SK-N-SH (cell line): Measurements from ENCODE around the gene TMEM163. TPM values are rescaled to one million over a fixed set of nuclear protein-coding genes. Genes with fewer than 3 reads are reported as not detected.

ENCODE experiments used
- CTCF ChIA-PET: fragments of 300-600, 350-600 bp; formaldehyde crosslinking; extraction: SDS; loops from one replicate; lab custom pipeline; 2021; lab: Yijun Ruan, JAX
- POLR2A ChIA-PET: fragments of 350-600 bp; sonication (Branson Sonifier 250); formaldehyde crosslinking; extraction: SDS; loops from one replicate; lab custom pipeline; 2020; ENCODE audit warnings: antibody characterized with exemption, inconsistent platforms; lab: Yijun Ruan, JAX
- DNase-seq: peaks from one replicate; pipeline ENCODE4 v3.0.0; 2012
- H2AFZ ChIP-seq: fragments of 200-600 bp; sonication (generic); 2 replicates; pipeline ENCODE4 v1.8.1; 2016; ENCODE audit warnings: antibody characterized with exemption, mild to moderate bottlenecking, low read depth
- H3F3A ChIP-seq: fragments of 200-600 bp; sonication (generic); replicated peaks from 2 replicates; pipeline ENCODE3; 2016; ENCODE audit warnings: antibody characterized with exemption, mild to moderate bottlenecking; ENCODE audit not compliant: insufficient read depth
- H3K27ac ChIP-seq, 2 experiments: fragments of 200-500 bp in 1 of 2; fragments of 200-600 bp in 1 of 2; sonication (Bioruptor generic) in 1 of 2; sonication (generic), shearing (Covaris generic) in 1 of 2; 2 replicates each; pipeline versions ENCODE4 v1.5.1 to v1.6.1; 2014 to 2016; ENCODE audit warnings: low read depth in 2 of 2, inconsistent platforms in 1 of 2, low read length in 1 of 2, mild to moderate bottlenecking in 1 of 2, mixed read lengths in 1 of 2
- H3K27me3 ChIP-seq: fragments of 200-600 bp; sonication (generic), shearing (Covaris generic); 2 replicates; pipeline ENCODE4 v1.6.1; 2016; ENCODE audit warnings: mixed run types; ENCODE audit not compliant: insufficient read depth
- H3K36me3 ChIP-seq, 2 experiments: fragments of 200-500 bp in 1 of 2; fragments of 200-600 bp in 1 of 2; sonication (Bioruptor generic) in 1 of 2; sonication (generic) in 1 of 2; replicated peaks in 1 of 2; 2 replicates each; pipeline versions ENCODE3 to v1.5.1; 2014 to 2016; ENCODE audit warnings: low read length in 1 of 2, mild to moderate bottlenecking in 1 of 2; ENCODE audit not compliant: insufficient read depth in 2 of 2, control insufficient read depth in 1 of 2
- H3K4me1 ChIP-seq, 2 experiments: fragments of 200-500 bp in 1 of 2; fragments of 200-600 bp in 1 of 2; sonication (Bioruptor generic) in 1 of 2; sonication (generic), shearing (Covaris generic) in 1 of 2; 2 replicates each; pipeline versions ENCODE4 v1.5.1 to v1.6.1; 2014 to 2016; ENCODE audit warnings: low read depth in 1 of 2, low read length in 1 of 2, mixed run types in 1 of 2; ENCODE audit not compliant: insufficient read depth in 2 of 2, control insufficient read depth in 1 of 2
- H3K4me2 ChIP-seq: fragments of 200-600 bp; sonication (generic), shearing (Covaris generic); 2 replicates; pipeline ENCODE4 v1.6.1; 2017; ENCODE audit warnings: mixed run types
- H3K4me3 ChIP-seq, 2 experiments: fragments of 200-500 bp in 1 of 2; fragments of 200-600 bp in 1 of 2; sonication (Bioruptor generic) in 1 of 2; sonication (generic), shearing (Covaris generic) in 1 of 2; 2 replicates each; pipeline versions ENCODE4 v1.5.1 to v1.8.1; 2014 to 2016; ENCODE audit warnings: low read depth in 2 of 2, inconsistent platforms in 1 of 2, low read length in 1 of 2, mild to moderate bottlenecking in 1 of 2, mixed read lengths in 1 of 2, moderate library complexity in 1 of 2
- H3K79me2 ChIP-seq: fragments of 200-600 bp; sonication (generic); 2 replicates; pipeline ENCODE4 v1.8.1; 2017; ENCODE audit warnings: mild to moderate bottlenecking; ENCODE audit not compliant: insufficient read depth
- H3K9ac ChIP-seq: fragments of 200-600 bp; sonication (generic); 2 replicates; pipeline ENCODE4 v1.6.1; 2017; ENCODE audit warnings: mixed run types
- H3K9me2 ChIP-seq: fragments of 200-600 bp; sonication (generic); 2 replicates; pipeline ENCODE4 v1.6.1; 2017; ENCODE audit warnings: mixed run types
- H3K9me3 ChIP-seq: fragments of 200-600 bp; sonication (generic); 2 replicates; pipeline ENCODE4 v1.6.1; 2017; ENCODE audit warnings: mixed run types, mild to moderate bottlenecking, moderate library complexity
- H4K20me1 ChIP-seq: fragments of 200-600 bp; sonication (generic); 2 replicates; pipeline ENCODE4 v1.6.1; 2017; ENCODE audit warnings: mild to moderate bottlenecking, mixed run types; ENCODE audit not compliant: insufficient read depth
- EP300 ChIP-seq, 2 experiments: IDR thresholded peaks; 2 replicates each; pipeline versions ENCODE4 v1.4.0 to v1.6.1; 2012; ENCODE audit warnings: borderline replicate concordance in 1 of 2, low read depth in 1 of 2, low read length in 1 of 2
- FOSL2 ChIP-seq: IDR thresholded peaks from 2 replicates; pipeline ENCODE4 v1.4.0; 2012; ENCODE audit warnings: low read depth, mild to moderate bottlenecking, moderate library complexity, borderline replicate concordance
- GABPA ChIP-seq: IDR thresholded peaks from 2 replicates; pipeline ENCODE4 v1.4.0; 2012; ENCODE audit warnings: low read depth, mild to moderate bottlenecking
- GATA2 ChIP-seq: sonication (generic); formaldehyde crosslinking; IDR thresholded peaks from 2 replicates; pipeline ENCODE4 v1.5.0; 2020; ENCODE audit warnings: mild to moderate bottlenecking, missing genetic modification reagents
- MXI1 ChIP-seq: IDR thresholded peaks from 2 replicates; pipeline ENCODE4 v1.6.1; 2012; ENCODE audit warnings: mild to moderate bottlenecking, low read depth, low read length, improper control_type of control experiment
- TEAD4 ChIP-seq: IDR thresholded peaks from 2 replicates; pipeline ENCODE4 v1.4.0; 2012; ENCODE audit warnings: mild to moderate bottlenecking, borderline replicate concordance; ENCODE audit not compliant: insufficient read depth
- YY1 ChIP-seq: IDR thresholded peaks from 2 replicates; pipeline ENCODE4 v1.4.0; 2012; ENCODE audit warnings: low read depth, mild to moderate bottlenecking
- WGBS: methylation state at CpG from one replicate; pipeline ENCODE4 v1.1.6; 2017; ENCODE audit warnings: low lambda C conversion rate; 5-methylcytosine and 5-hydroxymethylcytosine counted together
- polyA plus RNA-seq, 3 experiments: library from polyadenylated mRNA; depleted of rRNA; stranded (reverse); fragments of >200 nt; gene quantifications; 2 replicates each; pipeline ENCODE4 v1.2.3, GENCODE V29; 2012
- TF ChIP-seq, protein P1 (sequence below): IDR thresholded peaks from 2 replicates; pipeline ENCODE4 v1.4.0; 2012; ENCODE audit warnings: low read depth, borderline replicate concordance
- TF ChIP-seq, protein P2 (sequence below): IDR thresholded peaks from 2 replicates; pipeline ENCODE4 v1.4.0; 2012; ENCODE audit warnings: low read depth
- TF ChIP-seq, protein P3 (sequence below): fragments of 150-350 bp; IDR thresholded peaks from 2 replicates; pipeline ENCODE4 v1.6.1; 2016; ENCODE audit warnings: mild to moderate bottlenecking, low read depth, low read length

The TMEM163 gene
- polyA plus RNA-seq, 1 of the 3 experiments (the other 2 are of a cell fraction): not detected

DNA sequence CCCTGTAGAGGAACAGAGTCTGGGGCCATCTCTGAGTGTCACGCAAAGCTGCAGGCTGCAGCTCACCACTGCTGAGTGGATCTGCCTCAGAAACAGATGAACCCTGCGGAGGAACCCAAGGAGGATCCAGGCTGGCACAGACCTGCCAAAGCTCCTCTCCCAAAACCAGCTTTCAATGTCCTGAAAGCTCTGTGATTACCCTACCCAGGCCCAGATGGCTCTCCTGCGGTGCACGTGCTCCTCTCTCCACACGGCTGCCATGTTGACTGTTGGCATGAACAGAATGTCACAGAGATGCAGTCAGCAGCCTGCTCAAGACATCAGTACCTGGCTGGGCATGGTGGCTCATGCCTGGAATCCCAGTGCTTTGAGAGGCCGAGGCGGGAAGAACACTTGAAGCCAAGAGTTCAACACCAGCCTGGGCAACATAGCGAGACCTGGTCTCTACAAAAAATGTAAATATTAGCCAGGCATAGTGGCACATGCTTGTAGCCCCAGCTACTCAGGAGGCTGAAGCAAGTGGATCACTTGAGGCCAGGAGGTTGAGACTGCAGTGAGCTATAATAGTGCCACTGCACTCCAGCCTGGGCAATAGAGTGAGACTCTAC is 248.1 kb downstream of the TMEM163 start (continued):
- TF ChIP-seq, protein P1, sequence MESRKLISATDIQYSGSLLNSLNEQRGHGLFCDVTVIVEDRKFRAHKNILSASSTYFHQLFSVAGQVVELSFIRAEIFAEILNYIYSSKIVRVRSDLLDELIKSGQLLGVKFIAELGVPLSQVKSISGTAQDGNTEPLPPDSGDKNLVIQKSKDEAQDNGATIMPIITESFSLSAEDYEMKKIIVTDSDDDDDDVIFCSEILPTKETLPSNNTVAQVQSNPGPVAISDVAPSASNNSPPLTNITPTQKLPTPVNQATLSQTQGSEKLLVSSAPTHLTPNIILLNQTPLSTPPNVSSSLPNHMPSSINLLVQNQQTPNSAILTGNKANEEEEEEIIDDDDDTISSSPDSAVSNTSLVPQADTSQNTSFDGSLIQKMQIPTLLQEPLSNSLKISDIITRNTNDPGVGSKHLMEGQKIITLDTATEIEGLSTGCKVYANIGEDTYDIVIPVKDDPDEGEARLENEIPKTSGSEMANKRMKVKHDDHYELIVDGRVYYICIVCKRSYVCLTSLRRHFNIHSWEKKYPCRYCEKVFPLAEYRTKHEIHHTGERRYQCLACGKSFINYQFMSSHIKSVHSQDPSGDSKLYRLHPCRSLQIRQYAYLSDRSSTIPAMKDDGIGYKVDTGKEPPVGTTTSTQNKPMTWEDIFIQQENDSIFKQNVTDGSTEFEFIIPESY: no peak
- TF ChIP-seq EP300 (IDR thresholded peaks at IDR 0.05; ENCODE audit: borderline replicate concordance in 1 of 2, low read depth in 1 of 2, low read length in 1 of 2) (no peak), GATA2 (CRISPR knock-in tag) (no peak), MXI1 (no peak)

DNA sequence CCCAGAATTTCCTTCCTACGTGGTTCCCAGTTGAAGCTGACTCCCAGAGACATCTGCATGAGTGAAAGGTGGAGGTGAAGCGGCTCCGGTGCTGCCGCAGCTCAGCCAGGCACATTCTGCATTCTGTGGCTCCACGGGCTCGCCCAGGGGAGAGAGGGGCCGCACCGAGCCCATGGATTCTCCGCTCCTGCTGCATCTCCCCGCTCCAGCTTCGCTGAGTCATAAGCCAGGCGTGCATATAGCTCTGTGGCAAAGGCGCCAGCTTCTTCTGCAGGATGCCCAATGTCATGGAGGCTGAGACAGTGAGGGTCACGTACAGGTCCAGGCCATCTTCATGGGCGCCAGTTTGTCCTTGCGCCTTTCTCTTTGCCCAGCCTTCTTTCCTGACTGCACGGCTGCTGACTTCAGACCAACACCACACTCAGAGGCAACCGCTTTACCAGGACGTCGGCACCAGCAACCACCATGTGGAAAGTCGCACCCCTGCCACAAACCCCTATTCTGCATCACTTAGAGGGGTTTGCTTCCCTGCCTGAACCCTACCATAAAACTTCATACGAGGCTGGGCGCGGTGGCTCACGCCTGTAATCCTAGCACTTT is 249.2 kb downstream of the TMEM163 start:
- no peak overlapping the region for H3K4me2 ChIP-seq
- no peak overlapping the region for H3K27ac ChIP-seq
- 84% methylated on average over 14 of the region's 25 CpGs for WGBS
- no peaks in the 10 kb centered on the region for H3K79me2 ChIP-seq
- H3K27me3 ChIP-seq: no peaks in the 10 kb centered on the region
- H3K36me3 ChIP-seq: no peaks in the 10 kb centered on the region
- no peaks in the 10 kb centered on the region for H3K4me1 ChIP-seq
- H3K9ac ChIP-seq: no peak overlapping the region
- ChIA-PET CTCF (interaction anchor here (0.6 to 2.4 kb wide), 7 partner anchors 9 to 132 kb away, joined by 3 to 10 read pairs (median 4); no protein-coding TSS in a partner anchor), POLR2A (interaction anchor here (0.6 kb wide), 1 partner anchor 9 kb away, joined by 3 read pairs; no protein-coding TSS in a partner anchor)
- TF ChIP-seq GABPA: no peak
- TF ChIP-seq, protein P2, sequence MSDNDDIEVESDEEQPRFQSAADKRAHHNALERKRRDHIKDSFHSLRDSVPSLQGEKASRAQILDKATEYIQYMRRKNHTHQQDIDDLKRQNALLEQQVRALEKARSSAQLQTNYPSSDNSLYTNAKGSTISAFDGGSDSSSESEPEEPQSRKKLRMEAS: no peak
- no peak for TF ChIP-seq FOSL2
- no peak for TF ChIP-seq TEAD4
- no peak for TF ChIP-seq YY1
- TF ChIP-seq, protein P3, sequence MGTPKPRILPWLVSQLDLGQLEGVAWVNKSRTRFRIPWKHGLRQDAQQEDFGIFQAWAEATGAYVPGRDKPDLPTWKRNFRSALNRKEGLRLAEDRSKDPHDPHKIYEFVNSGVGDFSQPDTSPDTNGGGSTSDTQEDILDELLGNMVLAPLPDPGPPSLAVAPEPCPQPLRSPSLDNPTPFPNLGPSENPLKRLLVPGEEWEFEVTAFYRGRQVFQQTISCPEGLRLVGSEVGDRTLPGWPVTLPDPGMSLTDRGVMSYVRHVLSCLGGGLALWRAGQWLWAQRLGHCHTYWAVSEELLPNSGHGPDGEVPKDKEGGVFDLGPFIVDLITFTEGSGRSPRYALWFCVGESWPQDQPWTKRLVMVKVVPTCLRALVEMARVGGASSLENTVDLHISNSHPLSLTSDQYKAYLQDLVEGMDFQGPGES: no peak
- H3K9me3 ChIP-seq: no peaks in the 10 kb centered on the region
- H3K4me3 ChIP-seq: no peak overlapping the region
- no peak overlapping the region for H2AFZ ChIP-seq
- no peaks in the 10 kb centered on the region for H4K20me1 ChIP-seq
- H3K9me2 ChIP-seq: no peaks in the 10 kb centered on the region
- H3F3A ChIP-seq: no peaks in the 10 kb centered on the region
- DNase-seq: no peak
